Measurements from ENCODE around the gene ZNRD2.
"Not testable (repeated sequence)": the region's sequence is repeated elsewhere in the genome, so short reads cannot be mapped to it uniquely, and the experiment has no call there.

ZNRD2 gene

GRCh38 chr11:65557280-65558001, 12.8 kb upstream of the ZNRD2 start:
- DNase-seq = peak; percentile 33

DNA sequence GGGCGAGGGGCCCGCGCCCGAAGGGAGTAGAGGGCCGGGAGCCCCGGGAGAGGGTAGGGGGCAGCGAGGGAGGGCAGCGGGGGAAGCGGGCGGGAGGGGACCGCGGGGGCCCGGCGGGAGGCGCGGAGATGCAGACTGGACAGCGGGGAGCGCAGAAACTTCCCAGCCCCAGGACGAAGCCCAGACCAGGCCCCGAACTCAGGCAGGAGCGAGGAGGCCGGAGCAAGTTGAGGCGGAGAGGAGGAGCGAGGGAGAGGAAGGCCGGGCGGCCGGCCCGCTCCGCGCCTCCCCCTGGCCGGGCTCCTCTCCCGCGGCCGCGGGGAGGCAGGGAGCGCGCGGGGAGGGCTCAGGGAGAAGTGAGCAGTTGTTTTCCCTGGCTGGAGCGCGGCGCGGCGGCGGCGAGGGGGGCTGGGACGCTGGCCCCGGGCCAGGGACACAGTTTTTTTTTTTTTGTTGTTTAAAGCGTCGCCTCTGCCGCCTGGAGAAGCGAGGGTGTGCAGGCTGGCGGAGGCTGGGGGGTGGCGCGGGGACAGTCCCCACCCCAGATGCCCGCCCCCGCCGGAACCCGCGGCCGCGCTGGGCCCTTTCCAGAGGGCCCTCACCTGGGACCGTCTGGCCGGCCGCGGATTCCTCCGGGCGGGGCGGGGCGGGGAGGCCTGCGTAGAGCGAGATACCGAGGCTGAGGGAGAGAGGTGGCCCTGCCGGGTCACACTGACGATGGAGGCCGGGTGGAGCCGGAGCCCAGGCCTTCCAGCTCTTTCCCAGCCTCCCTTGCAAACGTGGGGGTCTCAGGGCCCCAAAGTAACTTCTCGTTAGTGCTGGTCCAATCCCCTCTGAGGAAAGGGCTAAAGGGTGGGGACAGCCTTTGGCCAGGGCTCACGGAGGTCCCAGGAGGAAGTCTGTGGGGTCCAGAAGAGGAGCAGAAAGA, 12.0 kb upstream of the ZNRD2 start, which contains the start of gene LTBP3:
Gene LTBP3 (minus strand): TSS at position 358 of the 928 bp plus-strand sequence. CDS start 400 bp downstream, outside the sequence.
- peak; percentile 80 for DNase-seq

- DNase-seq = no peak
Observed at GRCh38 chr11:65558930-65559509, 11.3 kb upstream of the ZNRD2 start.

- DNase-seq = no peak
Observed at GRCh38 chr11:65559535-65559934, 10.7 kb upstream of the ZNRD2 start.

GRCh38 chr11:65559951-65560537, 10.2 kb upstream of the ZNRD2 start:
- DNase-seq = peak; percentile 48

- DNase-seq = peak; percentile 45
Observed at GRCh38 chr11:65560555-65561418, 9.5 kb upstream of the ZNRD2 start.

DNA sequence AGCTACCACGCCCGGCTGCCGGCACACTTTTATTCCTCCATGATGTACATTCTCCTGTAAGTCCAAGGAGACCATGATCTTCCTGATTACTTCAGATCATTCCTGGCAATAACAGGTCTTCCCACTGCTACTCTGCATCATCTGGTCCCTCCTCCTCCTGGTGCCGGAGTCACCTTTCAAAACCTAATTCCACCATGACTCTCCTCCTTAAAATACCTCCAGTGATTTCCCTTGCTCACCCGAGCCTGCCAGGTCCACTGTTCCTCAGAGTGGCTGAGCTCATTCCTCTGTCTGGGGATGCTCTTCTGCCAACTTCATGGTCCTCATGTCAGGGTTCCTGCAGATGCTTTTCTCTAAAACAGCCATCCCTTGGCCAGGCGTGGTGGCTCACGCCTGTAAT, 8.3 kb upstream of the ZNRD2 start:
- DNase-seq = no peak

DNA sequence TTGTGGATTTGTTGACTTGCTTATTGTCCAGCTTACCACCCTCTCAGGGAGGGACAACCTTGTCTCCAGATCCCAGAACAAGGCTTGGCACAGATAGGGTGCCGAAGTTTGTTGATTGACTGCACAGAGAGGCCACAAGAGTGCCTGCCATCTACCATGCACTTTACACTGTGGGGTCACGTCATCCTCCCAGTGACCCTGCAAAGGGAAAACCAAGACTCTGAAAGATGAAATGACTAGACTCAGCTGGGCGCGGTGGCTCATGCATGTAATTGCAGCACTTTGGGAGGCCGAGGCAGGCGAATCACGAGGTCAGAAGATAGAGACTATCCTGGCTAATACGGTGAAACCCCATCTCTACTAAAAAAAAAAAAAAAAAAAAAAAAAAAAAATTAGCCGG, 7.5 kb upstream of the ZNRD2 start:
- DNase-seq = no peak

- DNase-seq = no peak
Observed at GRCh38 chr11:65563601-65564000, 6.7 kb upstream of the ZNRD2 start.

DNA sequence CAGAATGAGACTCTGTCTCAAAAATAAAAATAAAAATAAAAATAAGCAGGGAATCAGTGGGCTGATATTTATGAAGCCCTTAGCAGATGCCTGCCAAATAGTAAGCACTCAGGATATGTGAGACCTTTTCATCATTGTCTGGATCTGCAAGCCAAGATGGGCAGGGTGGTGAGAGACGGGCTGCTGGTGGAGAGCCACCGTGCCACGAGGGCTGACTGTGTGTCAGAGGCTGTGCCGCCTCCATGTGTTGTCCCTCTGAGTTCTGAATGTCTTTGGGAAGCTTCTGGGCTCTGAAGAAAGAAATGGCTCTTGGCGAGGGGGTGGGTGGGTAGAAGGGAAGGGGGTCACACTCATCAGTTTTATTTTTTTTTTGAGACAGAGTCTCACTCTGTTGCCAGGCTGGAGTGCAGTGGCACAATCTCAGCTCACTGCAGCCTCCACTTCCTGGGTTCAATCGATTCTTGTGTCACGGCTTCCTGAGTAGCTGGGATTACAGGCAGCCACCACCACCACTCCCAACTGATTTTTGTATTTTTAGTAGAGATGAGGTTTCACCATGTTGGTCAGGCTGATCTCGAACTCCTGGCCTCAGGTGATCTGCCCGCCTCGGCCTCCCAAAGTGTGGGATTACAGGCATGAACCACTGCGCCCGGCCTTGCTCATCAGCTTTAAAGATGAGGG, 5.3 kb upstream of the ZNRD2 start:
- DNase-seq = not testable (repeated sequence)

DNA sequence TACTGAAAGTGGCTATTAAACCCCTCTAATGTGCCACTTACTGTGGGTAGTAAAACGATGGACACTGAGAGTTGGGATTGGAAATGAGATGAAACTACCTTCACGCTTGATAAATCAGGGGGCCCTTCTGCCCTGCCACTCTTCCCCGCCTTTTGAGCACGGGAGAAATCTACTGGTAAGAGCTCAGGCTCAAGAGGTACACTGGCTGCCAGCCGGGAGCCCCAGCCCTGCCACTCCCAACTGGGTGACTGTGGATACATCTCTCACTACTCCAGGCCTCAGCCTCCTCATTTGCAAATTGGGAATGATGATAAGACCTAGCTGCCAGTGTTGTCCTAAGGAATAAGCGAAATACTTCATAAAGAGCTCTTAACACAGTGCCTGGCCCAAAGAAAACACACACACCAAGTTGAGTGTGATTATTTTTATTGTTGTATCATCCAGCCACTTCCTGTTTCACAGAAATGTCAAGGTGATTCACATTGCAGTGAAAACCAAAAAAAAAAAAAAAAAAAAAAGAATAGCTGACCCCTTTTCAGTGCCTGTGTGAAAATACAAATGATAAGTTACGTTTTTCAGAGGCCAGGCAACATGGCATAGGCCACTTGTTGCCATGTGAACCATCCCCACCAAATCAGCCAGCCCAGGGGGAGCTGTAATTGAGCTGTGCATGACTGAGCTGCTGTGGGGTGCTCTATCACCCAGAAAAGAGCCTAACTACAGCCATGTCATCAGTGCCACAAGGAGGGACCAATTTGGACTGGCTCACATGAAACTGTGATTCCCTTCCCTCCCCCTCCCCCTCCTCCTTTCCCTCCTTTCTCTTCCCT, 4.4 kb upstream of the ZNRD2 start:
- no peak for DNase-seq

- DNase-seq = no peak
Observed at GRCh38 chr11:65569164-65569972, 909 bp upstream of the ZNRD2 start.

GRCh38 chr11:65571420-65571819, 1.1 kb downstream of the ZNRD2 start:
- no peak for DNase-seq

GRCh38 chr11:65571940-65572339, 1.7 kb downstream of the ZNRD2 start:
- peak; percentile 35 for DNase-seq

- DNase-seq = peak; percentile 83
Observed at GRCh38 chr11:65572356-65573051, 2.2 kb downstream of the ZNRD2 start, which contains the start of gene FAM89B. FAM89B (plus strand) TSS chr11:65572538; CDS start chr11:65572670, 132 bp downstream.

DNA sequence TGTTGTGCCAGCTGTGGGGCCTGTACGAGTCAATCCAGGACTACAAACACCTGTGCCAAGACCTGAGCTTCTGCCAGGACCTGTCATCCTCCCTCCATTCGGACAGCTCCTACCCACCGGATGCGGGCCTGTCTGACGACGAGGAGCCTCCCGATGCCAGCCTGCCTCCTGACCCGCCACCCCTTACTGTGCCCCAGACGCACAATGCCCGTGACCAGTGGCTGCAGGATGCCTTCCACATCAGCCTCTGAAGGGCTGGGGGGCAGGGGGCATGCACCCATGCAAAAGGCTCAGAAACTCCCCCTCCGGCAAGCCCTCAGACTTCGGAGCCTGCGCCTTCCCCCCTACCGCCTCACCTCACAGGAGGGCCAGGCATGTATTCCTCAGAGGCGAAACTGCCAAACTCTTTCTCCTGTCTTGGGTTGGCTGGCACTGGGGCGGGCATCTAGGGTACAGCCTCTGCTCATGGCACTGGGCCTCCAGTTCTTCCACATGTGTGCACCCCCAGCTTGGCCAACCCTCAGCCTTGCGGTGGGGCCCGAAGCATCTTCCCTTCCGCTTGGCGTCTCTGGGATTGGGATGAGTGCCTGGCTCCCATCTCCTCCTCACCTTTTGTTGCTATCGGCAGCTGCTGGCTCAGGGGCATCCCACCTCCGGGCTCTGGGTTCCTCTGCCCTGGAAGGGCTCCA, 3.3 kb downstream of the ZNRD2 start:
- peak; percentile 38 for DNase-seq

- DNase-seq = peak; percentile 85
Observed at GRCh38 chr11:65574109-65574810, 4.0 kb downstream of the ZNRD2 start.

Measured in NCI-H146 (cell line).